HCT116 (cell line): ENCODE results near the gene CDK5RAP1. TPM values are rescaled to one million over a fixed set of nuclear protein-coding genes. Genes with fewer than 3 reads are reported as not detected.

ENCODE experiments used
- ATAC-seq: fragments of 200-7000 bp; cut with Tn5 transposase; 2 replicates; pipeline ENCODE4 v1.9.1; 2020; ENCODE audit warnings: mild to moderate bottlenecking, moderate library complexity
- BruUV-seq: library from RNA; stranded (reverse); fragments of 400-500 nt; replicated peaks from 2 replicates; lab custom pipeline; 2021; lab: Mats Ljungman, UMichigan
- CTCF ChIA-PET: fragments of 300-600 bp; sonication (Branson Sonifier 250); formaldehyde crosslinking; loops from one replicate; lab custom pipeline; 2021; ENCODE audit warnings: antibody characterized with exemption; lab: Charles Lee
- POLR2A ChIA-PET: fragments of 300-600, 350-600 bp; sonication (Branson Sonifier 250); formaldehyde crosslinking; loops from one replicate; lab custom pipeline; 2021; ENCODE audit warnings: antibody characterized with exemption; lab: Charles Lee
- RAD21 ChIA-PET, 2 experiments: fragments of 300-600 bp; sonication (Branson Sonifier 250); formaldehyde crosslinking; loops; one replicate each; lab custom pipeline; 2023; ENCODE audit warnings: low total read pairs in 2 of 2; ENCODE audit not compliant: uncharacterized antibody in 2 of 2, unreplicated experiment in 2 of 2, low non-redundant PET in 1 of 2; lab: Charles Lee
- DNase-seq: peaks from one replicate; pipeline ENCODE4 v3.0.0-alpha.2; 2010; ENCODE audit warnings: low read depth, low spot score
- H2AFZ ChIP-seq: fragments of 200-600 bp; shearing (Covaris generic), sonication (generic); 2 replicates; pipeline ENCODE4 v1.6.1; 2017; ENCODE audit warnings: low read depth, mixed run types, mixed read lengths, antibody characterized with exemption, low read length; ENCODE audit not compliant: poor library complexity, severe bottlenecking
- H3K27ac ChIP-seq: 2 replicates; pipeline ENCODE4 v1.5.1; 2012; ENCODE audit warnings: low read depth, low read length
- H3K27me3 ChIP-seq: fragments of 200-600 bp; sonication (generic); 2 replicates; pipeline ENCODE4 v1.6.1; 2016; ENCODE audit warnings: mixed run types, low read length, mixed read lengths; ENCODE audit not compliant: insufficient read depth
- H3K36me3 ChIP-seq, 2 experiments: fragments of 200-500 bp in 1 of 2; fragments of 200-600 bp in 1 of 2; sonication (Bioruptor generic) in 1 of 2; sonication (generic) in 1 of 2; 2 replicates each; pipeline versions ENCODE4 v1.5.1 to v1.6.1; 2014 to 2016; ENCODE audit warnings: low read length in 2 of 2, inconsistent platforms in 1 of 2, mixed read lengths in 1 of 2, mixed run types in 1 of 2; ENCODE audit not compliant: insufficient read depth in 2 of 2, control insufficient read depth in 1 of 2
- H3K4me1 ChIP-seq, 2 experiments: fragments of 200-600 bp in 1 of 2; sonication (generic) in 1 of 2; 2 replicates each; pipeline versions ENCODE4 v1.5.1 to v1.6.1; 2012 to 2017; ENCODE audit warnings: low read length in 2 of 2, inconsistent platforms in 1 of 2, mild to moderate bottlenecking in 1 of 2, mixed read lengths in 1 of 2, mixed run types in 1 of 2, moderate library complexity in 1 of 2; ENCODE audit not compliant: insufficient read depth in 2 of 2, control insufficient read depth in 1 of 2
- H3K4me2 ChIP-seq: fragments of 200-600 bp; sonication (generic); 2 replicates; pipeline ENCODE4 v1.6.1; 2017; ENCODE audit warnings: mixed run types, low read length, mixed read lengths
- H3K4me3 ChIP-seq, 2 experiments: fragments of 200-600 bp in 1 of 2; sonication (generic) in 1 of 2; replicated peaks in 1 of 2; 2 replicates each; pipeline ENCODE4 v1.5.1; 2011 to 2016; ENCODE audit warnings: low read length in 2 of 2, control low read depth in 1 of 2, low read depth in 1 of 2, mild to moderate bottlenecking in 1 of 2, mixed read lengths in 1 of 2, mixed run types in 1 of 2
- H3K79me2 ChIP-seq: fragments of 200-600 bp; sonication (generic); 2 replicates; pipeline ENCODE4 v1.6.1; 2017; ENCODE audit warnings: mild to moderate bottlenecking, mixed run types, low read length, moderate library complexity, mixed read lengths; ENCODE audit not compliant: insufficient read depth
- H3K9ac ChIP-seq: fragments of 200-600 bp; sonication (generic); 2 replicates; pipeline ENCODE4 v1.6.1; 2016; ENCODE audit warnings: low read length, mixed read lengths
- H3K9me2 ChIP-seq: fragments of 200-600 bp; sonication (generic), shearing (Covaris generic); 2 replicates; pipeline ENCODE4 v1.6.1; 2017; ENCODE audit warnings: mixed run types, mild to moderate bottlenecking, moderate library complexity; ENCODE audit not compliant: insufficient read depth
- H3K9me3 ChIP-seq, 2 experiments: fragments of 200-500 bp in 1 of 2; fragments of 200-600 bp in 1 of 2; sonication (Bioruptor generic) in 1 of 2; sonication (generic) in 1 of 2; 2 replicates each; pipeline ENCODE4 v1.6.1; 2014 to 2017; ENCODE audit warnings: low read length in 2 of 2, mixed read lengths in 2 of 2, inconsistent platforms in 1 of 2, low read depth in 1 of 2, mild to moderate bottlenecking in 1 of 2, mixed run types in 1 of 2, moderate library complexity in 1 of 2; ENCODE audit not compliant: control insufficient read depth in 1 of 2, insufficient read depth in 1 of 2
- H4K20me1 ChIP-seq: fragments of 200-600 bp; sonication (generic), shearing (Covaris generic); 2 replicates; pipeline ENCODE4 v1.6.1; 2017; ENCODE audit warnings: mixed run types, mild to moderate bottlenecking, moderate library complexity; ENCODE audit not compliant: insufficient read depth
- EGR1 ChIP-seq: IDR thresholded peaks from 2 replicates; pipeline ENCODE4 v1.6.1; 2012; ENCODE audit warnings: low read depth
- POLR2A ChIP-seq: IDR thresholded peaks from 2 replicates; pipeline ENCODE4 v1.7.0; 2011; ENCODE audit warnings: borderline replicate concordance; ENCODE audit not compliant: insufficient read depth, insufficient read length; ENCODE audit errors: extremely low read depth
- REST ChIP-seq: IDR thresholded peaks from 2 replicates; pipeline ENCODE4 v1.6.1; 2012; ENCODE audit warnings: low read depth
- ZBTB33 ChIP-seq: IDR thresholded peaks from 2 replicates; pipeline ENCODE4 v1.6.1; 2011; ENCODE audit warnings: mild to moderate bottlenecking, low read length, moderate library complexity; ENCODE audit not compliant: insufficient replicate concordance; ENCODE audit errors: extremely low read depth
- ZFX ChIP-seq: fragments of 450-650 bp; IDR thresholded peaks from 2 replicates; pipeline ENCODE4 v1.6.1; 2017
- intact Hi-C: fragments of 100-400 bp; cut with micrococcal nuclease; formaldehyde crosslinking; loops from 2 replicates; pipeline ENCODE4 v1.10.0; 2022
- total RNA-seq: library from RNA; stranded (reverse); gene quantifications from one replicate; pipeline ENCODE4 v1.2.1, GENCODE V29; 2021; ENCODE audit not compliant: unreplicated experiment

CDK5RAP1 gene
- total RNA-seq, 1 experiment from 2014 or later: 41.4 TPM

DNA sequence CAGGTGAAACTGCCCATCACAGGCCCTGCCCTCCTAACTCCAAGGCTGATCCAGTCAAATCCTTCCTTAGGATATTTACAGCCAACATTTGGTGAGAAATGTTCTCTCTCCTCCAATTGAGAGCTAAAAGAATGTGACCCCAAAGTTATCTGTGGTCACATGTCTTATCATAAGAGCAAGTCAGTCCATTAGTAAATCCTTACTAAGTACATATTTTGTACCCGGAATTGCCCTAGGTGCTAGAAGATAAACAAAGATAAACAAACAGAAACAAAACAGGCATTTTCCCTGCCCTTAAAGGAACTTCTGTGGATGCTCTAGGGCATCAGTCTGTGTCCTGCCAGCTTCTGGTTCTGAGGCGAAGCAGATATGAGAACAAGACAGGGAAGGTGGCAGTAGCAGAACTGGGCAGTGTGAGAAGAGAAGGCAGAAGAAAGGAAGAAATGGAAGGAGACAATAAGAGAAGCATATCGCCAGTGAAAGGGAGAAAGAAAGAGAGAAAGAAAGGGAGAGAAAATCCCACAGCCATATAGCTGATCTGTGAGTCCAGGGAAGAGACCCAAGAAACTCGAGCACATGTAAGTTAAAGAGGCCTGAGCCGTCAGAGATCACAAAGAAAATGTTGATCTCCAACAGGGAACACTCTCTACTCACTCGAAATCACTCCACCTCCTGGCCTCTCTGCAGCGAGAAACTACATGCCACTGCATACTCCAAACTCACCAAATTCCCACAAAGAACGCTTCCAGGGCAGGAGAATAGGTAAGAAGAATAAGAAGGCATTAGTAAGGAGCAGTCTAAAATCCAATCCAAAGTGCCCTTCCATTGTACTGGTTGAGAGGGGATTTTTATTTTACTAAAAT, 41.7 kb downstream of the CDK5RAP1 start:
- ChIA-PET RAD21 (no interaction called here), POLR2A (no interaction called here), CTCF (no interaction called here)
- TF ChIP-seq REST (no peak), ZFX (no peak), POLR2A (no peak), ZBTB33 (no peak), EGR1 (no peak)
- intact Hi-C loops: no loop called here
- Histone ChIP-seq H3K4me1 (no peaks in the 10 kb centered on the region), H3K36me3 (peaks cover 17 to 28% of the 10 kb centered on the region in 2 experiments), H3K9me2 (no peaks in the 10 kb centered on the region), H3K4me2 (no peak overlapping the region), H4K20me1 (no peaks in the 10 kb centered on the region), H3K27me3 (no peaks in the 10 kb centered on the region), H3K9ac (no peak overlapping the region), H3K4me3 (no peak overlapping the region), H3K27ac (no peak overlapping the region), H3K79me2 (no peaks in the 10 kb centered on the region), H3K9me3 (no peaks in the 10 kb centered on the region), H2AFZ (no peak overlapping the region)
- DNase-seq (no peak), ATAC-seq (no peak)
- BruUV-seq: no TSS peak
